T1000 (cell line): Measurements from ENCODE around the gene AMDHD2.
A peak's percentile ranks its signal among the peaks of the same experiment; 100 is the strongest.
"Not testable (repeated sequence)": the region's sequence is repeated elsewhere in the genome, so short reads cannot be mapped to it uniquely, and the experiment has no call there.

ENCODE experiments used
- DNase-seq: peaks from one replicate; lab custom pipeline; 2025; ENCODE audit warnings: mixed read lengths; lab: John Stamatoyannopoulos, UW

The AMDHD2 gene

GRCh38 chr16:2533912-2534311, 13.7 kb downstream of the AMDHD2 start:
- no peak for DNase-seq

- DNase-seq = not testable (repeated sequence)
Observed at GRCh38 chr16:2534335-2534734, 14.2 kb downstream of the AMDHD2 start.

- no peak for DNase-seq
Observed at GRCh38 chr16:2535625-2536013, 15.4 kb downstream of the AMDHD2 start.

GRCh38 chr16:2537451-2538379, 17.5 kb downstream of the AMDHD2 start, which contains the start of gene PDPK1:
PDPK1 (plus strand) TSS chr16:2538021; CDS start chr16:2538113, 92 bp downstream.
- DNase-seq = peak; percentile 88

GRCh38 chr16:2539192-2539844, 19.1 kb downstream of the AMDHD2 start:
- DNase-seq = not testable (repeated sequence)

GRCh38 chr16:2539845-2540458, 19.8 kb downstream of the AMDHD2 start:
- not testable (repeated sequence) for DNase-seq

- DNase-seq = not testable (repeated sequence)
Observed at GRCh38 chr16:2540912-2541311, 20.7 kb downstream of the AMDHD2 start.

- DNase-seq = not testable (repeated sequence)
Observed at GRCh38 chr16:2541409-2541808, 21.2 kb downstream of the AMDHD2 start.

GRCh38 chr16:2543771-2544170, 23.6 kb downstream of the AMDHD2 start:
- not testable (repeated sequence) for DNase-seq

GRCh38 chr16:2550283-2550878, 30.2 kb downstream of the AMDHD2 start:
- DNase-seq = not testable (repeated sequence)

- not testable (repeated sequence) for DNase-seq
Observed at GRCh38 chr16:2551420-2551889, 31.3 kb downstream of the AMDHD2 start.

GRCh38 chr16:2554709-2555425, 34.7 kb downstream of the AMDHD2 start:
- DNase-seq = not testable (repeated sequence)

- DNase-seq = not testable (repeated sequence)
Observed at GRCh38 chr16:2557150-2557549, 37.0 kb downstream of the AMDHD2 start.

- DNase-seq = not testable (repeated sequence)
Observed at GRCh38 chr16:2560131-2560797, 40.1 kb downstream of the AMDHD2 start.

GRCh38 chr16:2560798-2561133, 40.6 kb downstream of the AMDHD2 start:
- not testable (repeated sequence) for DNase-seq

- DNase-seq = not testable (repeated sequence)
Observed at GRCh38 chr16:2567506-2567905, 47.3 kb downstream of the AMDHD2 start.

- DNase-seq = not testable (repeated sequence)
Observed at GRCh38 chr16:2568573-2568972, 48.4 kb downstream of the AMDHD2 start.

- DNase-seq = not testable (repeated sequence)
Observed at GRCh38 chr16:2572704-2573103, 52.5 kb downstream of the AMDHD2 start.

GRCh38 chr16:2575839-2576238, 55.7 kb downstream of the AMDHD2 start:
- DNase-seq = not testable (repeated sequence)

GRCh38 chr16:2577044-2577443, 56.9 kb downstream of the AMDHD2 start:
- DNase-seq = not testable (repeated sequence)

- DNase-seq = not testable (repeated sequence)
Observed at GRCh38 chr16:2578905-2579304, 58.7 kb downstream of the AMDHD2 start.
